Bronchial epithelial cell (primary cell): Measurements from ENCODE around the gene G6PC3. TPM values are rescaled to one million over a fixed set of nuclear protein-coding genes. Genes with fewer than 3 reads are reported as not detected.

Experiments used
- DNase-seq: peaks from one replicate; pipeline ENCODE4 v3.0.0-alpha.2; 2010; ENCODE audit warnings: low read depth
- FAIRE-seq: peaks from 2 replicates; lab custom pipeline; 2011; peaks lifted over from hg19 to GRCh38; lab: Jason Lieb, UNC
- H3K27me3 ChIP-seq: 2 replicates; pipeline ENCODE4 v1.5.1; 2011; ENCODE audit warnings: low read length; ENCODE audit not compliant: control insufficient read depth, insufficient read depth
- H3K36me3 ChIP-seq: 2 replicates; pipeline ENCODE4 v1.5.1; 2011; ENCODE audit warnings: low read length; ENCODE audit not compliant: control insufficient read depth, insufficient read depth
- H3K4me3 ChIP-seq: 2 replicates; pipeline ENCODE4 v1.5.1; 2011; ENCODE audit warnings: mild to moderate bottlenecking, low read depth, low read length, control low read depth
- total RNA-seq: library from RNA; depleted of rRNA; stranded (reverse); fragments of >200 nt; gene quantifications from 2 replicates; pipeline ENCODE4 v1.2.1, GENCODE V29; 2014
- TF ChIP-seq, protein P1 (sequence below): IDR thresholded peaks from 2 replicates; pipeline ENCODE4 v1.5.1; 2011; ENCODE audit warnings: mild to moderate bottlenecking, moderate library complexity, low read length, control low read depth, inconsistent platforms; ENCODE audit not compliant: insufficient read depth, severe bottlenecking

The G6PC3 gene
- total RNA-seq, 1 donor from 2014 or later = 7.6 TPM

DNA sequence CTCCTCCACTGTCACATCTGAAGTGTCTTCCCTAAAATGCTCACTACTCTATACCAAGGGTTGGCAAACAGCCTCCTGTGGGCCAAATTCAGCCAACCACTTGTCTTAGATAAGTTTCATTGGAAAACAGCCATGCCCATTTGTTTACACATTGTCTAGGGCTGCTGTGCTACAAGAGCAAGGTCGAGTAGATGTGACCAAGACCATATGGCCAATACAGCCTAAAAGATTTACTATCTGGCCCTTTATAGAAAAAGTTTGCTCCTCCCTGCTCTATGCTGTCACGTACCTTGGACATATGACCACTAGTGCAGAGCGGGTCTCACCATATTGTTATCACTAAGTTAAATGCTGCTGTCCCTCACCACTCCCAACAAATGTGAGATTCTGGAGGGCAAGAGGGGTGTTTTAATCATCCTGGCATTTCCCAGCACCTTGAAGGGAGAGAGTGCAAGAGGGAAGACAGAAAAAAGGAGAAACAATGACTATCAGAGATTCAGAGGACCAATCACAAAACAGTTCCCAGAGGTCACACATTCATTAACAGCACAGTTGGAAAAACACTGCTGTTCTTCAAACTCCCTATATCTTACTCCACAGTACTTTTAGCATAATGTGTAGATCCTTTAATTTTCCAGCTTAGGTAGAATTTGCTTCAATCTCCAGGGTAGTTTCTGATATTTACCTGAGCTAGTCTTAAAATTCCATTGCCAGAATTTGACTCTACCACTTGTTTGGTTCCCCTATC is 17.2 kb upstream of the G6PC3 start:
- no peaks in the 10 kb centered on the region for H3K27me3 ChIP-seq
- FAIRE-seq (no peak), DNase-seq (no peak)
- H3K4me3 ChIP-seq = no peak overlapping the region
- TF ChIP-seq, protein P1, sequence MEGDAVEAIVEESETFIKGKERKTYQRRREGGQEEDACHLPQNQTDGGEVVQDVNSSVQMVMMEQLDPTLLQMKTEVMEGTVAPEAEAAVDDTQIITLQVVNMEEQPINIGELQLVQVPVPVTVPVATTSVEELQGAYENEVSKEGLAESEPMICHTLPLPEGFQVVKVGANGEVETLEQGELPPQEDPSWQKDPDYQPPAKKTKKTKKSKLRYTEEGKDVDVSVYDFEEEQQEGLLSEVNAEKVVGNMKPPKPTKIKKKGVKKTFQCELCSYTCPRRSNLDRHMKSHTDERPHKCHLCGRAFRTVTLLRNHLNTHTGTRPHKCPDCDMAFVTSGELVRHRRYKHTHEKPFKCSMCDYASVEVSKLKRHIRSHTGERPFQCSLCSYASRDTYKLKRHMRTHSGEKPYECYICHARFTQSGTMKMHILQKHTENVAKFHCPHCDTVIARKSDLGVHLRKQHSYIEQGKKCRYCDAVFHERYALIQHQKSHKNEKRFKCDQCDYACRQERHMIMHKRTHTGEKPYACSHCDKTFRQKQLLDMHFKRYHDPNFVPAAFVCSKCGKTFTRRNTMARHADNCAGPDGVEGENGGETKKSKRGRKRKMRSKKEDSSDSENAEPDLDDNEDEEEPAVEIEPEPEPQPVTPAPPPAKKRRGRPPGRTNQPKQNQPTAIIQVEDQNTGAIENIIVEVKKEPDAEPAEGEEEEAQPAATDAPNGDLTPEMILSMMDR = no peak
- H3K36me3 ChIP-seq = peaks cover 12% of the 10 kb centered on the region

DNA sequence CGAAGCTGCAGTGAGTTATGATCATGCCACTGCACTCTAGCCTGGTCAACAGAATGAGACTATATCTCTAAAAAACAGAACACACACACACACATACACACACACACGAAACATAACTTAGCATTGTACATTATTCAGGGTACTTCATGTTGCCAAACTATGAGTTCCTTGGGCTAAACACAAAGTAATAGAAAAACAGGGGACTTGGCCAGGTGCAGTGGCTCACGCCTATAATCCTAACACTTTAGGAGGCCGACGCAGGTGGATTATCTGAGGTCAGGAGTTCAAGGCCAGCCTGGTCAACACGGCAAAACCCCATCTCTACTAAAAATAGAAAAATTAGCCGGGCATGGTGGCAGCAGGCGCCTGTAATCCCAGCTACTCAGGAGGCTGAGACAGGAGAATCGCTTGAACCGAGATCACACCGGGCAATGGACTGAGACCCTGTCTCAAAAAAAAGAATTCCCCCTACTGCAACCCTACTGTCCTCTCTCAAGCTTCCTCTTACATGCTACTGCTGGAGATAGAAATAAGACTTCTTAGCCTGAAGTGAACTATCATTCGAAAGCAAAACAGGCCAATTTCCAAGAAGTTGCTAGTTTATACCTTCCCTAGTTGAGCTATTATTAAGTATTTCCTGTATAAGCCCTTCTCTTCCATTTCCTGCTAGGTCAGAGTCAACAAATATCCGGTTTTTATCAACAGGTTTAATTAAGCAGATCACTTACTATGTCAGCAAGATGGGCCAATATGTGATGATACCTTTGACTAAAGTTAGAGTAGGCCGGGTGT is 11.2 kb upstream of the G6PC3 start:
- Histone ChIP-seq H3K27me3 (no peaks in the 10 kb centered on the region), H3K4me3 (no peak overlapping the region), H3K36me3 (peaks cover 7% of the 10 kb centered on the region)
- FAIRE-seq = no peak
- TF ChIP-seq, protein P1 = no peak
- no peak for DNase-seq

DNA sequence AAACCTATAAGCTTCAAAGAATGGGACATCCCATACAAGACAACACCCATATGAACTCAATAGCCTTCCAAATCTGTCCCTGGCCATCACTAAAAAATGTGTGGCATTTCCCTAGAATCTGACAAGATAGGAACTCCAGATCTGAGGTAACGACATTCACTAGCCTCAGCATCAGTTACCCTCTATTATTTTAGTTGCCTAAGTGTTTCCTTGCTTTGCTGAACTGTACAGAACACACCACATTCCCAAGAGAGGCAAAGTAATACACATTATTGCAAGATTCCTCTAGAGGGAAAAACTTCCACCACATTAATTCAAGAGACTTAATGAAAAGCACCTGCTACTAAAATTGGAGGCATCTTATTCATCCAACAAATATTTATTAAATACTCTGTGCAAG is 9.1 kb upstream of the G6PC3 start:
- FAIRE-seq (no peak), DNase-seq (no peak)
- Histone ChIP-seq H3K36me3 (peaks cover 5% of the 10 kb centered on the region), H3K27me3 (no peaks in the 10 kb centered on the region), H3K4me3 (no peak overlapping the region)
- TF ChIP-seq, protein P1 = no peak

DNA sequence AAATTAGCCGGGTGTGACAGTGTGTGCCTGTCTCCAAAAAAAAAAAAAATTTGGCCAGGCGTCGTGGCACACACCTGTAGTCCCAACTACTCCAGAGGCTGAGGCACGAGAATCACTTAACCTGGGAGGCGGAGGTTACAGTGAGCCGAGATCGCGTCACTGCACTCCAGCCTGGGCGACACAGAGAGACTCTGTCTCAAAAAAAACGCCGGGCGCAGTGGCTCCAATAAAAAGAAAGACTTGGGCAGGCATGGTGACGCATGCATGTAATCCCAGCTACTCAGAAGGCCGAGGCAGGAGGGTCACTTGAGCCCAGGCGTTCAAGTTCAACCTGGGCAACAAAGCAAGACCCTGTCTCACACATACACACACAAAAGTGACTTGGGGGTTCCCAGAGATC is 7.7 kb upstream of the G6PC3 start:
- H3K36me3 ChIP-seq = peaks cover 5% of the 10 kb centered on the region
- no peak overlapping the region for H3K4me3 ChIP-seq
- TF ChIP-seq, protein P1 = no peak
- FAIRE-seq (no peak), DNase-seq (no peak)
- H3K27me3 ChIP-seq = no peaks in the 10 kb centered on the region

DNA sequence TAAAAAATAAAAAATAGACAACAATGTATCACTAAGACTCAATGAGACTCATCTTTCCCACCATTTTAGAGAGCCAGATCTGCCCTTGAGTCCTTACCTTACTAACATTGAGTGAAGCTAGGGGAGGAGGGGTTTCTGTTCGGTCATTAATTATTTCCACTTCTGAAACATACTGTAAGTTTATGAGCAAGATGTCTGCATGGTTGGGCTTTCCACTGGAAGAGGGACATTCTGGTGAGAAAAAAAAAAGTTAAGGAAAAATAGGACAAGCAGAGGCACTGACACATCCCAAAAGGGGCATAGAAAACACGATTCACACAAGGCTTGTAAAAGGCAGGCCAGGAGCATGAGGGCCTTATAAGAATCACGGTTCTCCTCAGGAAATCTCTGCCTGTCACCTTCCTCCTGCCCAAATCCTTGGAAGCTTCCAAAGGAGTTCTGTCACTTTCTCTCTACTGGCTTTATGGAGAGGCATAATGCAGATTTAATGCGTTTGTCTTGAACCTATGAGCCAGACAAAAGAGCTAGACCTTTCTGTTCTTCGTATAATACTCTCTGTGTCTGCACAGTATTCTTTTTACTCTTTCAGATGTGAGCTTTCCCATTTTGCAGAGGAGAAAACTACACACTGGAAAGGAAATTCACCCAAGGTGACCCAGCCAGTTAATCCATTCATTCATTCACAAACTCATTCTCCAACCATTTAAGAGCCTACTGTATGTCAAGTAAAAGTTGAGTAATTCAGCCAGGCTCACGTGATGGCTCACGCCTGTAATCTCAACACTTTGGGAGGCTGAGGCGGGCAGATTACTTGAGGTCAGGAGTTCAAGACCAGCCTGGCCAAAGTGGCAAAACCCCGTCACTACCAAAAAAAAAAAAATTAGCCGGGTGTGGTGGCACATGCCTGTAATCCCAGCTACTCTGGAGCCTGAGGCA is 6.6 kb upstream of the G6PC3 start:
- FAIRE-seq (no peak), DNase-seq (no peak)
- Histone ChIP-seq H3K36me3 (peaks cover 3% of the 10 kb centered on the region), H3K27me3 (no peaks in the 10 kb centered on the region), H3K4me3 (no peak overlapping the region)
- TF ChIP-seq, protein P1 = no peak
